GM12872 (cell line): ENCODE data around the gene VIL1.

Experiments used
- TF ChIP-seq, protein P1 (sequence below): IDR thresholded peaks from 3 replicates; pipeline ENCODE4 v1.5.1; 2011; ENCODE audit warnings: low read depth, mild to moderate bottlenecking, low read length, moderate library complexity; ENCODE audit not compliant: insufficient read depth

The VIL1 gene

DNA sequence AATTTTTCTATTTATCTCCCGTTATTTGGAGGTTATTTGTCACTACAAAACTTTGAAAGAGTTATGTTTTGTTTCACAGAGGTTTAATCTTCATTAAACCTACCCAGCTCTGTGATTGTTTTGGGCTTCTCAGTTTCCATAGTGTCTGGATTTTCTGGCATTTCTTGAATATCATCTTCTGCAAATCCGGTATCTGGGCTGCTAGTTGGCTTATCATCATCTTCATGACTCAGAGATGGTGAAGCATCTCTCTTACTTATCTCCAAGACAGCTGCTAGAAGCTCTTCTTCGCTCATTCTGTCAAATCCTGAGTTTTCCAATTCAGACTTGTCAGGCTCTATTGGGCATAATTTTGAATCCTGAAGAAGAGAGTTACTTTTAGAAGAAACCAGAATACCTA, 55.6 kb downstream of the VIL1 start:
- TF ChIP-seq, protein P1, sequence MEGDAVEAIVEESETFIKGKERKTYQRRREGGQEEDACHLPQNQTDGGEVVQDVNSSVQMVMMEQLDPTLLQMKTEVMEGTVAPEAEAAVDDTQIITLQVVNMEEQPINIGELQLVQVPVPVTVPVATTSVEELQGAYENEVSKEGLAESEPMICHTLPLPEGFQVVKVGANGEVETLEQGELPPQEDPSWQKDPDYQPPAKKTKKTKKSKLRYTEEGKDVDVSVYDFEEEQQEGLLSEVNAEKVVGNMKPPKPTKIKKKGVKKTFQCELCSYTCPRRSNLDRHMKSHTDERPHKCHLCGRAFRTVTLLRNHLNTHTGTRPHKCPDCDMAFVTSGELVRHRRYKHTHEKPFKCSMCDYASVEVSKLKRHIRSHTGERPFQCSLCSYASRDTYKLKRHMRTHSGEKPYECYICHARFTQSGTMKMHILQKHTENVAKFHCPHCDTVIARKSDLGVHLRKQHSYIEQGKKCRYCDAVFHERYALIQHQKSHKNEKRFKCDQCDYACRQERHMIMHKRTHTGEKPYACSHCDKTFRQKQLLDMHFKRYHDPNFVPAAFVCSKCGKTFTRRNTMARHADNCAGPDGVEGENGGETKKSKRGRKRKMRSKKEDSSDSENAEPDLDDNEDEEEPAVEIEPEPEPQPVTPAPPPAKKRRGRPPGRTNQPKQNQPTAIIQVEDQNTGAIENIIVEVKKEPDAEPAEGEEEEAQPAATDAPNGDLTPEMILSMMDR, result no peak

DNA sequence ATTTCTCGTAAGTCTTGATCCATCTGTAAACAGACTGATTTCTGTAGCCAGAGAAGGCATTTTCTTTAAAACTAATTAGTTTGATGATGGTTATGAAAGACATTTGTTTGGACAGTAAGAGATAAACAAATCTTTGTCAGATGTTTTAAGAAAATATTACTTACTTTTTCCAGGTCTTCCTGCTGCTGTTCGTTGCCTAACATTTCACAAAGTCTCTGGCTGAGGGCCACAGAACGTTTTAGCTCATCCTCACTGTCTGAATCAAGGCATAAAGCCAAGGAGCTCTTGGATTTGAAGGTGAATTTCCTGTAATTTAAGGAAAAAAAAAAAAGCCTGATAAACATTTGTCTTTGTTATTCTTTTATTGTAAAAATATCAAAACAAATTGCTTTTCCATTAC, 57.8 kb downstream of the VIL1 start:
- TF ChIP-seq, protein P1, result no peak

- TF ChIP-seq, protein P1, result no peak
These were observed 58.3 kb downstream of the VIL1 start for GRCh38 chr2:218477247-218477646.

DNA sequence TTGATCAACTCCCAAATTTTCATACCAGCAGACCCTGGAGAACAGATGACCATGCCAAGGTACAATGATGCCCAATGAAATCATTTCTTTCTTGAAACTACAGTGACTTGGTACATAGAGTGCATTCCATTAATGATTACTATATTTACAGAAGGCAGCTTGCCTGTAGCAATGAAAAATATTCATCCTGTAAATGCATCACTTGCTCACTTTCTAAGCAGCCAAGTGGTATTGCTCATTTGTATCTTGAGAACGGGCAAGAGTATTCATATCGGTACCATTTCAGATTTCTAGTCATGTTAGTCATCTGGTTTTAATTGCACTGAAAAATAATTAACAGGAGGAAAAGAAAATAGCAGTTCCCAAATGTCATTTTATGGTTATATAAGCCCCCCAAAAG, 59.6 kb downstream of the VIL1 start:
- TF ChIP-seq, protein P1, result no peak

GRCh38 chr2:218479595-218479994, 60.7 kb downstream of the VIL1 start:
- TF ChIP-seq, protein P1, result no peak

- TF ChIP-seq, protein P1, result no peak
These were observed 63.7 kb downstream of the VIL1 start for GRCh38 chr2:218482651-218483050.

GRCh38 chr2:218485986-218486667, 67.2 kb downstream of the VIL1 start:
- TF ChIP-seq, protein P1, result no peak
